HL-60 (cell line): ENCODE results near the gene CD38.

Experiments
- DNase-seq, 2 experiments: peaks; one replicate each; pipeline ENCODE4 v3.0.0-alpha.2; 2010 to 2020; ENCODE audit warnings: low read depth in 1 of 2, low spot score in 1 of 2
- H3K27ac ChIP-seq: fragments of 250-450 bp; sonication (Bioruptor Pico); replicated peaks from 2 replicates; pipeline ENCODE4 v1.5.1; 2020; ENCODE audit warnings: mild to moderate bottlenecking, moderate library complexity
- H3K27me3 ChIP-seq: fragments of 250-450 bp; sonication (Bioruptor Pico); 2 replicates; pipeline ENCODE4 v1.5.1; 2021; ENCODE audit warnings: mild to moderate bottlenecking, moderate library complexity; ENCODE audit not compliant: insufficient read depth, poor library complexity, severe bottlenecking
- H3K4me3 ChIP-seq: replicated peaks from 2 replicates; pipeline ENCODE4 v1.5.1; 2011; ENCODE audit warnings: mild to moderate bottlenecking, control low read depth, low read length; ENCODE audit not compliant: insufficient read depth
- GABPA ChIP-seq: IDR thresholded peaks from 2 replicates; pipeline ENCODE4 v1.6.1; 2012; ENCODE audit warnings: low read depth
- POLR2AphosphoS5 ChIP-seq: IDR thresholded peaks from 2 replicates; pipeline ENCODE4 v1.6.1; 2012; ENCODE audit warnings: low read depth
- SPI1 ChIP-seq: IDR thresholded peaks from 2 replicates; pipeline ENCODE4 v1.6.1; 2012; ENCODE audit warnings: low read depth, mild to moderate bottlenecking, borderline replicate concordance
- TF ChIP-seq, protein P1 (sequence below): IDR thresholded peaks from one replicate; pipeline ENCODE4 v1.5.1; 2011; ENCODE audit warnings: low read length, control low read depth, inconsistent platforms; ENCODE audit not compliant: insufficient read depth
- TF ChIP-seq, protein P2 (sequence below): IDR thresholded peaks from 2 replicates; pipeline ENCODE4 v1.6.1; 2012; ENCODE audit warnings: low read depth; ENCODE audit not compliant: insufficient replicate concordance

The CD38 gene

DNA sequence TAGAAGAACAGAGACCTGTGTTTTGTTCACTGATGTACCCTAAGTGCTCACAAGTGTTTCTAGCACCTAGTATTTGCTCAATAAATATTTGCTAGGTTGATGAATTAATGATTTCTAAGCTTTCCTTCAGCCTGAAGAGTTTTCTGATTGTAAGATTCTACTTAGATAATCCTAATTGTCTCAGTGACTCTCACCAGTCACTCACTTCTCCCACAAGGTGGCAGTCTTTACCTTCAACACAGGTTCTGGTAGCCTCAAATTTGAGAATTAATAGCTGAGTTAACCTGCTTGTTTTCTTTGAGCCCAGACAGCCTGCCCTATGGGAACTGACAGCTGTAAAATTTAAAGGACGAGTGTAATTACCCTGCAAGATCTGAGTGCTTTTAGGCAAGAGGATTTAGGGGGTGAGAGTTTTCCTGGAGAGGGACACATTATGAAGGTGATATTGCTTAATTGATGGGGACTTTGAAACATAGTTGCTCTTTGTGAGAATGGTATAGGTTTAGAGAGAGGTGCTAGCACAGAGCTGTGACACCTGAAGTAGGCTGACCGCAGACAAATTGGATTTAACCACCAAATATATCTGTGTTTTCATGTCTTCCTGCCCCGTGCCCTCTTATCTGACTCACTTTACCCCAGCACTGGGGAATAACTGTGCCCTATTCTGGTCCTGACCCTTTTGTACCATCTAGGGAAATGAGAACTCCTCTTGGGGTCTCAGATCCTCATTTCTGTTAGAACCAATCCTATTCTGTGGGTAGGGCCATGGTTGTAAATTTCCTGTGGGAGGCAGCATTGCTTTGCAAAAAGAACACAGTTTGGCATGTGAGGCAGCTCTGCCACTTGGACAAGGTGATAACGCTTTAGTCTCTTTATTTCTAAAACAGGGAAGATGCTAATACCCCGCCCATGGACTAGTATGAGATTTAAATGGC, 27.7 kb downstream of the CD38 start:
- Histone ChIP-seq H3K27me3 (no peaks in the 10 kb centered on the region), H3K4me3 (no peak overlapping the region), H3K27ac (no peak overlapping the region)
- DNase-seq, result peak; percentile 36 to 67
- no peak; the same call in 1 of the 2 replicates for TF ChIP-seq SPI1
- TF ChIP-seq, protein P1, sequence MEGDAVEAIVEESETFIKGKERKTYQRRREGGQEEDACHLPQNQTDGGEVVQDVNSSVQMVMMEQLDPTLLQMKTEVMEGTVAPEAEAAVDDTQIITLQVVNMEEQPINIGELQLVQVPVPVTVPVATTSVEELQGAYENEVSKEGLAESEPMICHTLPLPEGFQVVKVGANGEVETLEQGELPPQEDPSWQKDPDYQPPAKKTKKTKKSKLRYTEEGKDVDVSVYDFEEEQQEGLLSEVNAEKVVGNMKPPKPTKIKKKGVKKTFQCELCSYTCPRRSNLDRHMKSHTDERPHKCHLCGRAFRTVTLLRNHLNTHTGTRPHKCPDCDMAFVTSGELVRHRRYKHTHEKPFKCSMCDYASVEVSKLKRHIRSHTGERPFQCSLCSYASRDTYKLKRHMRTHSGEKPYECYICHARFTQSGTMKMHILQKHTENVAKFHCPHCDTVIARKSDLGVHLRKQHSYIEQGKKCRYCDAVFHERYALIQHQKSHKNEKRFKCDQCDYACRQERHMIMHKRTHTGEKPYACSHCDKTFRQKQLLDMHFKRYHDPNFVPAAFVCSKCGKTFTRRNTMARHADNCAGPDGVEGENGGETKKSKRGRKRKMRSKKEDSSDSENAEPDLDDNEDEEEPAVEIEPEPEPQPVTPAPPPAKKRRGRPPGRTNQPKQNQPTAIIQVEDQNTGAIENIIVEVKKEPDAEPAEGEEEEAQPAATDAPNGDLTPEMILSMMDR, result peak; percentile 54

DNA sequence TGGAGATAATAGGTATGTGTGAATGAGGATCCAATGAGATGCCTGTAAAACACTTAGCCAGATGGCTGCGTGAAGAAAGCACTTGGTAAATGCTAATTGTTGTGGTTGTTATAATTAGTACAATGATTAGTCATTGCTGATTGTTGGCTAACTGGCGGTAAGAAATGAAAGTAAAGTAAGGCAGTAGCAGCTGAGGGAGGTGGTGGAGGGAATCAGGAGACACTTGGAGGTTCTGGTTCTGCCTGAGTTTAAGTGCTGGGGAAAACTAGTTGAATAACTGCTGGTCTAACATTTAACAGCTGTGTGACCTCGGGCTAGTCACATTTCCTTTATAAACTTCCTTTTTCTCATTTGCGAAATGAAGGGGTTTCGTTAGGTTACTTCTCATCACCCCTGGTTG, 30.9 kb downstream of the CD38 start:
- H3K4me3 ChIP-seq, result no peak overlapping the region
- H3K27ac ChIP-seq, result 0 out of 2 replicates have a peak overlapping the region, but pooled peaks have one; percentile 4
- TF ChIP-seq SPI1 (no peak), POLR2AphosphoS5 (no peak), GABPA (no peak)
- TF ChIP-seq, protein P2, sequence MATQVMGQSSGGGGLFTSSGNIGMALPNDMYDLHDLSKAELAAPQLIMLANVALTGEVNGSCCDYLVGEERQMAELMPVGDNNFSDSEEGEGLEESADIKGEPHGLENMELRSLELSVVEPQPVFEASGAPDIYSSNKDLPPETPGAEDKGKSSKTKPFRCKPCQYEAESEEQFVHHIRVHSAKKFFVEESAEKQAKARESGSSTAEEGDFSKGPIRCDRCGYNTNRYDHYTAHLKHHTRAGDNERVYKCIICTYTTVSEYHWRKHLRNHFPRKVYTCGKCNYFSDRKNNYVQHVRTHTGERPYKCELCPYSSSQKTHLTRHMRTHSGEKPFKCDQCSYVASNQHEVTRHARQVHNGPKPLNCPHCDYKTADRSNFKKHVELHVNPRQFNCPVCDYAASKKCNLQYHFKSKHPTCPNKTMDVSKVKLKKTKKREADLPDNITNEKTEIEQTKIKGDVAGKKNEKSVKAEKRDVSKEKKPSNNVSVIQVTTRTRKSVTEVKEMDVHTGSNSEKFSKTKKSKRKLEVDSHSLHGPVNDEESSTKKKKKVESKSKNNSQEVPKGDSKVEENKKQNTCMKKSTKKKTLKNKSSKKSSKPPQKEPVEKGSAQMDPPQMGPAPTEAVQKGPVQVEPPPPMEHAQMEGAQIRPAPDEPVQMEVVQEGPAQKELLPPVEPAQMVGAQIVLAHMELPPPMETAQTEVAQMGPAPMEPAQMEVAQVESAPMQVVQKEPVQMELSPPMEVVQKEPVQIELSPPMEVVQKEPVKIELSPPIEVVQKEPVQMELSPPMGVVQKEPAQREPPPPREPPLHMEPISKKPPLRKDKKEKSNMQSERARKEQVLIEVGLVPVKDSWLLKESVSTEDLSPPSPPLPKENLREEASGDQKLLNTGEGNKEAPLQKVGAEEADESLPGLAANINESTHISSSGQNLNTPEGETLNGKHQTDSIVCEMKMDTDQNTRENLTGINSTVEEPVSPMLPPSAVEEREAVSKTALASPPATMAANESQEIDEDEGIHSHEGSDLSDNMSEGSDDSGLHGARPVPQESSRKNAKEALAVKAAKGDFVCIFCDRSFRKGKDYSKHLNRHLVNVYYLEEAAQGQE, result no peak
- TF ChIP-seq, protein P1, result no peak
- no peaks in the 10 kb centered on the region for H3K27me3 ChIP-seq
- DNase-seq, result peak in 1 of 2 experiments; percentile 52

- TF ChIP-seq SPI1 (no peak), POLR2AphosphoS5 (no peak), GABPA (no peak)
- TF ChIP-seq, protein P1, result no peak
- TF ChIP-seq, protein P2, result no peak
- Histone ChIP-seq H3K4me3 (no peak overlapping the region), H3K27me3 (no peaks in the 10 kb centered on the region), H3K27ac (no peak overlapping the region)
- peak in 1 of 2 experiments; percentile 15 for DNase-seq
Observed at GRCh38 chr4:15809466-15809865, 31.3 kb downstream of the CD38 start.
